Measurements from ENCODE around the gene PAPPA.
A peak's percentile ranks its signal among the peaks of the same experiment; 100 is the strongest.

Gene PAPPA

DNA sequence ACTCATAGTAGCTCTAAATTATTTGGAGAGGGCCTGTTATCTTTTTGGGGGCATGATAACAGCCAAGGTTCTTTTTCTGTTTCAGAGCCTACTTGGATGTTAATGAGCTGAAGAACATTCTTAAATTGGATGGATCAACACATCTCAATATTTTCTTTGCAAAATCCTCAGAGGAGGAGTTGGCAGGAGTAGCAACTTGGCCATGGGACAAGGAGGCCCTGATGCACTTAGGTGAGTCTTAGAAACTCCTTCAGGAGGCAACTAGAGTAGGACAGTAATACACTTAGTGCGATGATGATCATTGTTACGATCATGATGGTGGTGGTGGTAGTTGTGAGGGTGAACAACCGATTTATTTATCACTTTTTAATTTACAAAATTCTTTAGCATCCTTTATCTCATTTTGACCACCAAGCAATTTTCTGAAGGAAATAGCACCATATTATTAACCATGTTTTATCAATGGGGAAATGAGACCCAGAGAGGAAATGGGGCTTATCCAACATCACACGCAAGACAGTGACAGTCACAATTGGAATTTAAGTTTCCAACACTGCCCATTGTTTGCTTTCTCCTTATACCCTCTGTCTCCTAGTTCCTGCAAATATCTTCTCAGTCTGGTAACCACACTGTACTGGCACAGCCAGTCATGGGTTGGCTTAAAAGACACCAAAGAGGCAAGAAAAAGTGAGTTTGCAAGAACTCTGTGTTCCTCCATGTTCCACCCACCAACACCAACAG is 54.0 kb downstream of the PAPPA start:
- TF ChIP-seq, protein P1, sequence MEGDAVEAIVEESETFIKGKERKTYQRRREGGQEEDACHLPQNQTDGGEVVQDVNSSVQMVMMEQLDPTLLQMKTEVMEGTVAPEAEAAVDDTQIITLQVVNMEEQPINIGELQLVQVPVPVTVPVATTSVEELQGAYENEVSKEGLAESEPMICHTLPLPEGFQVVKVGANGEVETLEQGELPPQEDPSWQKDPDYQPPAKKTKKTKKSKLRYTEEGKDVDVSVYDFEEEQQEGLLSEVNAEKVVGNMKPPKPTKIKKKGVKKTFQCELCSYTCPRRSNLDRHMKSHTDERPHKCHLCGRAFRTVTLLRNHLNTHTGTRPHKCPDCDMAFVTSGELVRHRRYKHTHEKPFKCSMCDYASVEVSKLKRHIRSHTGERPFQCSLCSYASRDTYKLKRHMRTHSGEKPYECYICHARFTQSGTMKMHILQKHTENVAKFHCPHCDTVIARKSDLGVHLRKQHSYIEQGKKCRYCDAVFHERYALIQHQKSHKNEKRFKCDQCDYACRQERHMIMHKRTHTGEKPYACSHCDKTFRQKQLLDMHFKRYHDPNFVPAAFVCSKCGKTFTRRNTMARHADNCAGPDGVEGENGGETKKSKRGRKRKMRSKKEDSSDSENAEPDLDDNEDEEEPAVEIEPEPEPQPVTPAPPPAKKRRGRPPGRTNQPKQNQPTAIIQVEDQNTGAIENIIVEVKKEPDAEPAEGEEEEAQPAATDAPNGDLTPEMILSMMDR (conservative IDR thresholded peaks at IDR 0.05; ENCODE audit: low read depth, low read length), result no peak
- DNase-seq (ENCODE audit: low read depth), result no peak
- H3K4me3 ChIP-seq (ENCODE audit: low read length), result no peak overlapping the region

DNA sequence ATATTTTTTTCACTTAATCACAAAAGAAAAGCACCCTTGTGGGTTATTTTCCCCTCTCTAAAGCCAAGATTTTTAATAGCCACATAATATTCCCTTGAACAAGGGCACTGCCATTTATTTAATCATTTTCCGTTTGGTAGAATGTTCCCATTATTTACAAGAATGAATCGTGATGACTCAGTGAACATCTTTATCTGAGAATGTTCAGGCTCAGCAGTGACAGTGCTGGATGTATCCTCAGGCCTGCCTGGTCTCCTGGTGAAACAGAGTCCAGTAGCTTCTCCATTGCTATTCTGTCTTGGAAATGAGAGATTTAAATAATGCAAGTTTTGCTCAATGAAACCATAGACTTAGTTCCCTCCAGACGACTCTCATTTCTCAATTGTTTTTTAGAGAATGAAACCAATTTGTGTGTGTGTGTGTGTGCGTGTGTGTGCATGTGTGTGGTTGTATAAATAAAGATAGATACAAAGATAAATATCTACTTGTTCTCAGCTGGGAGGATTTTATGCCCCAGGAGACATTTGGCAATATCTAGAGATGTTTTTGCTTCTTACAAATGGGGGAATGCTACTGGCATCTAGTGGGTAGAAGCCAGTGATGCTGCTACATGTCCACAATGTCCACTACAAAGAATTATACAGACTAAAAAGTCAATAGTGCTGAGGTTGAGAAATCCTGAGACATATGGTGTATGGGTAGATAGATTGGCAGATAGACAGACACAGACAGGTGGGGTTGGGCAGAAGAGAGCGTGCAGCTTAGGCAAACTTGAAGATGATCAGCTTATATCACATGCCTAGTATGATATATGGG is 55.0 kb downstream of the PAPPA start:
- H3K4me3 ChIP-seq (ENCODE audit: low read length), result no peak overlapping the region
- TF ChIP-seq, protein P1 (conservative IDR thresholded peaks at IDR 0.05; ENCODE audit: low read depth, low read length), result peak; percentile 20
- no peak for DNase-seq (ENCODE audit: low read depth)

DNA sequence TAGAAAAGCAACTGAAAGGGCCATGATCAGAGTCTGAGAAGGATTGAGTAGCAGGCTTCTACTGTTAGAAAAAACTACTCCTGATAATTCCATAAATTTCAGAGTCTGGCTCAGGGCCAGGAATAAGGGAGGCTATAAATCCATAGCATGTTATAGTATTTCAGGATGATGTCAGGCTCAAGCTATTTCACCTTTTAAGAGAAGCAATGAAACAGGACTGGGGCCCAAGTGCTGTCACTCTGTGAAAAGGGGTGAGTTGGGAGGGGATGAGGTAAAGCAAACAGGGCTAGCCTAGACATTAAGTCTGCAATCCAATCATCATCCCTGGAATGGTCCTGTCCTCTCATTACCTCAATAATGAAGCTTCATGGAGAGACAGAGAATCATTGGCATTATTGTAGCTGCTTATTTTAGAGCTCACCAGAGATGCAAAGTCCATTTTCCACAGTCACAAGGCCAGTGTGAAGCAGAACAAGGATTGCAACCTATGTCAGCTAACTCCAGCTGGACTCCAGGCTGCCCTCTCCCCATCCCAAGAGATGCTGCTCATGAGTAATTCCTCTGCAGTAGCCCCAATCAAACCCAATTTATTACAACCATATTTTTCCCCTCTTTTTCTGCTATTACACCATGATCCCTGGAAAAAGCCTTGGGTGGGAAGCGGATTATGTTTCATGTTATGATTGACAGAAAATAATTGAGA is 56.0 kb downstream of the PAPPA start:
- TF ChIP-seq, protein P1 (conservative IDR thresholded peaks at IDR 0.05; ENCODE audit: low read depth, low read length), result no peak
- H3K4me3 ChIP-seq (ENCODE audit: low read length), result no peak overlapping the region
- DNase-seq (ENCODE audit: low read depth), result no peak

DNA sequence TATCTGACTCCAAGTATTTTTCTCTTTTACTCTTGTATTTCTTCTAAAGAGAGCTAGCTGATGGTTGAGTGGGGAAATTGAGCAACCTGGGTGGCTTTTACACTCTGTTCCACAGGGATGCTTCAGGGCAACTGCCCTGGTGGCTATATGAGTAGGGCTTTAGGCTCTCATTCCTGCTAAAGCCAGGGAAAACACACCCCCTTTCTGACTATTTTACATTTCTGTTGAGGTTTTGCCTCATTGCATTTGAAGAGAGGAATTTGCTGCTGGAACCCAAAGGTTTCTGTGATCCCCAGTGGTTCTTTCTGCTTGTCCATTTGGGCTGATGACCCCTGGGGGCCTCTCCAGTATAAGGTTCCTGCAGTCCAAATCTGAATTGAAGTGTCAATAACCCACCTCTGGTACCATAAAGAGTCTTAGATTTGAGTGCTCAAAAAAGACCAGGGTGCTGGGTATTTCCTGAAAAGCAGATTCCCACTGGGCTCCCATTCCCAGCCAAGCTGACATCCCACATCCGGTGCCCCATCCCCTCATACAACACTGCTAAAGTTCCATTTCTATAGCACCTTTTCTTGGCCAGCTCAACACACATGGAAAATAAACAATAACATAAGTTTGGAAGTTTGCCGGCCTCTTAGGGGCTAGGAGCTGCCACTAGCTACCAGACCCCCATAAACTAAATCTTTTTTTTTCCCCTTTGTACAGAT is 59.5 kb downstream of the PAPPA start:
- no peak overlapping the region for H3K4me3 ChIP-seq (ENCODE audit: low read length)
- TF ChIP-seq, protein P1 (conservative IDR thresholded peaks at IDR 0.05; ENCODE audit: low read depth, low read length), result no peak
- no peak for DNase-seq (ENCODE audit: low read depth)

DNA sequence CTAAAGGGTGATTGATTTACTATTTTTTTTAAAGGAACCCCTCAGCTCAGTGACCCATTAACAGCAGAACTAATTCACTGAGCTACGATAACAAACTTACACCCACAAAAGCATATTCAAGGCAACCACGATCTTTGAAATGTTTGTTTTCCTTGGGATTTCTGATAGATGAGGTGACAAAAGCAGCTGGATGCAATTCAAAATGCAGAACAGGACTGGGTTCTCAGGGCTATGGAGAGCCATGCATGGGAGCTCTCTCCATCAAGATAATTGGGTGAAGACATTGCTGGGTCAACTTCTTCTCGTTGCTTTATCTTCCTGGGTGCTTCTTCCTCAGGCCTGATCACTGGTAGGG is 60.1 kb downstream of the PAPPA start:
- no peak for DNase-seq (ENCODE audit: low read depth)
- TF ChIP-seq, protein P1 (conservative IDR thresholded peaks at IDR 0.05; ENCODE audit: low read depth, low read length), result no peak
- no peak overlapping the region for H3K4me3 ChIP-seq (ENCODE audit: low read length)

DNA sequence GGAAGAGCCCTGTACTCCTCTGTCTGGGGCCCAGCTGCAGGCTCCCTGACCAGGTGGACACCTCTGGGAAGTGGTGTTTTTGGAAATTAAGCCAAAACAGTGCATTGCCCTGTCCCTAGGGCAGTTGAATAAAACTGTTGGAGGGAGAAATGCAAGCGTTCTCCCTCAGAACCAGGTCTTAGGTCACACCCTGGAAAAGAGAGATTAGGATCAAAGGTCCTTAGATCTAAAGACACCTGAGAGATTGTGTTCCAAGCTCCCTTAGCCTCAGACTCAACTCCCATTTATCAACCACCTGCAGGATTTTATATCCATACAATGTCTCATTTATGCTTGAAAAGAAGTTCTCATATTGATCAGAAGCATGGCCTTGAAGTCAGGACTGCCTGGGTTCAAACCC is 64.8 kb downstream of the PAPPA start:
- DNase-seq (ENCODE audit: low read depth), result no peak
- no peak overlapping the region for H3K4me3 ChIP-seq (ENCODE audit: low read length)
- TF ChIP-seq, protein P1 (conservative IDR thresholded peaks at IDR 0.05; ENCODE audit: low read depth, low read length), result no peak
